ENCODE measurements around the gene OSBPL1A.

GRCh38 chr18:24187689-24188088 lies 209.9 kb downstream of the OSBPL1A start:
- no peak for TF ChIP-seq CTCF (IDR thresholded peaks at IDR 0.05; ENCODE audit: low read depth, low read length)
- no peak for TF ChIP-seq EZH2phosphoT487 (IDR thresholded peaks at IDR 0.05; ENCODE audit: low read depth)

All from OCI-LY3 (cell line).